PC-9 (cell line): Measurements from ENCODE around the gene PARN. TPM values are rescaled to one million over a fixed set of nuclear protein-coding genes. Genes with fewer than 3 reads are reported as not detected.

ENCODE experiments used
- BruUV-seq: library from RNA; stranded (reverse); fragments of 400-500 nt; replicated peaks from 2 replicates; lab custom pipeline; 2021; lab: Mats Ljungman, UMichigan
- CTCF ChIA-PET: fragments of 300-600 bp; sonication (Branson Sonifier 250); formaldehyde crosslinking; loops from one replicate; lab custom pipeline; 2022; ENCODE audit warnings: antibody characterized with exemption; lab: Charles Lee
- POLR2A ChIA-PET: fragments of 300-600 bp; sonication (Branson Sonifier 250); formaldehyde crosslinking; loops from one replicate; lab custom pipeline; 2022; ENCODE audit warnings: antibody characterized with exemption; ENCODE audit not compliant: unreplicated experiment; lab: Charles Lee
- DNase-seq, 2 experiments: peaks; one replicate each; pipeline versions ENCODE4 v3.0.0 to v3.0.0-alpha.2; 2015 to 2022; ENCODE audit warnings: mixed read lengths in 1 of 2
- H2AFZ ChIP-seq: fragments of 200-600 bp; sonication (generic); 2 replicates; pipeline ENCODE4 v1.8.1; 2017; ENCODE audit warnings: antibody characterized with exemption
- H3F3A ChIP-seq: fragments of 200-600 bp; sonication (generic); 2 replicates; pipeline ENCODE4 v1.8.1; 2017; ENCODE audit warnings: antibody characterized with exemption, mild to moderate bottlenecking, low read depth; ENCODE audit not compliant: insufficient read depth
- H3K27ac ChIP-seq: fragments of 200-600 bp; sonication (generic); 2 replicates; pipeline ENCODE4 v1.6.1; 2016; ENCODE audit warnings: mixed run types
- H3K27me3 ChIP-seq: fragments of 200-600 bp; sonication (generic); 2 replicates; pipeline ENCODE4 v1.6.1; 2016; ENCODE audit warnings: low read depth, mixed run types; ENCODE audit not compliant: insufficient read depth
- H3K36me3 ChIP-seq: fragments of 200-600 bp; sonication (generic); 2 replicates; pipeline ENCODE4 v1.6.1; 2016; ENCODE audit warnings: low read depth, mixed run types
- H3K4me1 ChIP-seq: fragments of 200-600 bp; sonication (generic); replicated peaks from 2 replicates; pipeline ENCODE4 v1.6.1; 2016; ENCODE audit warnings: mixed run types; ENCODE audit not compliant: insufficient read depth
- H3K4me2 ChIP-seq: fragments of 200-600 bp; sonication (generic); 2 replicates; pipeline ENCODE4 v1.6.1; 2017; ENCODE audit warnings: mixed run types
- H3K4me3 ChIP-seq: fragments of 200-600 bp; sonication (generic); 2 replicates; pipeline ENCODE4 v1.6.1; 2016; ENCODE audit warnings: mixed run types
- H3K79me2 ChIP-seq: fragments of 200-600 bp; sonication (generic); 2 replicates; pipeline ENCODE4 v1.6.1; 2017; ENCODE audit warnings: low read depth, mixed run types
- H3K9me2 ChIP-seq: fragments of 200-600 bp; sonication (generic); 2 replicates; pipeline ENCODE4 v1.8.1; 2017; ENCODE audit warnings: mild to moderate bottlenecking; ENCODE audit not compliant: insufficient read depth
- H3K9me3 ChIP-seq: fragments of 200-600 bp; sonication (generic); 2 replicates; pipeline ENCODE4 v1.8.1; 2016; ENCODE audit warnings: low read depth; ENCODE audit not compliant: insufficient read depth
- H4K20me1 ChIP-seq: fragments of 200-600 bp; sonication (generic); 2 replicates; pipeline ENCODE4 v1.8.1; 2017; ENCODE audit not compliant: insufficient read depth
- EZH2 ChIP-seq: fragments of 200-600 bp; sonication (generic); IDR thresholded peaks from 2 replicates; pipeline ENCODE4 v1.8.0; 2017; ENCODE audit warnings: antibody characterized with exemption, low read depth
- intact Hi-C: fragments of 100-400 bp; cut with micrococcal nuclease; formaldehyde crosslinking; loops from one replicate; pipeline ENCODE4 v1.10.0; 2022; ENCODE audit not compliant: unreplicated experiment
- total RNA-seq: library from RNA; stranded (reverse); gene quantifications from 2 replicates; pipeline ENCODE4 v1.2.3, GENCODE V29; 2021
- TF ChIP-seq, protein P1 (sequence below): fragments of 200-600 bp; sonication (generic); conservative IDR thresholded peaks from 2 replicates; pipeline ENCODE4 v1.6.1; 2017; ENCODE audit warnings: mixed run types, antibody characterized with exemption, mild to moderate bottlenecking, moderate library complexity

The PARN gene
- total RNA-seq, 1 experiment from 2014 or later, result 53.0 TPM

DNA sequence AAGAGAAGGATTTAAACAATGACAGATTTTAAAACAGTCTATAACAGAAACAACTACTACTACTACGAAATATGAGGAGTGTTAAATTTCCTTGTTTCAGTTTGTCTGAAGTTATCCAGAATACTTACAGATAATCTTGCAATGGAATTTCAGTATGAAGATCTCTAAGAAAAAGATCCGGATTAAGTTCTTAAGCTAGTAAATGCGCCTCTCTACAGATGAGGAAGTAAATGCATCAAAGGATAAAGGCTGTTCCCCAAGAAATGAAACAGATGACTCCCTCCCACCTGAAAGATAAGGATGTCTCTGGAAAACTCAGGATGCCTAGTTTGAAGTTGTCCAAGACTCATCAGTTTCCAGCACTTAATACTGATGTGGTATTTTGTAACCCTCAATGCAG lies 105.1 kb downstream of the PARN start:
- TF ChIP-seq, protein P1, sequence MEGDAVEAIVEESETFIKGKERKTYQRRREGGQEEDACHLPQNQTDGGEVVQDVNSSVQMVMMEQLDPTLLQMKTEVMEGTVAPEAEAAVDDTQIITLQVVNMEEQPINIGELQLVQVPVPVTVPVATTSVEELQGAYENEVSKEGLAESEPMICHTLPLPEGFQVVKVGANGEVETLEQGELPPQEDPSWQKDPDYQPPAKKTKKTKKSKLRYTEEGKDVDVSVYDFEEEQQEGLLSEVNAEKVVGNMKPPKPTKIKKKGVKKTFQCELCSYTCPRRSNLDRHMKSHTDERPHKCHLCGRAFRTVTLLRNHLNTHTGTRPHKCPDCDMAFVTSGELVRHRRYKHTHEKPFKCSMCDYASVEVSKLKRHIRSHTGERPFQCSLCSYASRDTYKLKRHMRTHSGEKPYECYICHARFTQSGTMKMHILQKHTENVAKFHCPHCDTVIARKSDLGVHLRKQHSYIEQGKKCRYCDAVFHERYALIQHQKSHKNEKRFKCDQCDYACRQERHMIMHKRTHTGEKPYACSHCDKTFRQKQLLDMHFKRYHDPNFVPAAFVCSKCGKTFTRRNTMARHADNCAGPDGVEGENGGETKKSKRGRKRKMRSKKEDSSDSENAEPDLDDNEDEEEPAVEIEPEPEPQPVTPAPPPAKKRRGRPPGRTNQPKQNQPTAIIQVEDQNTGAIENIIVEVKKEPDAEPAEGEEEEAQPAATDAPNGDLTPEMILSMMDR, result no peak
- no peak for TF ChIP-seq EZH2
- Histone ChIP-seq H3K4me3 (no peak overlapping the region), H3K79me2 (peaks cover 20% of the 10 kb centered on the region), H4K20me1 (no peaks in the 10 kb centered on the region), H3K4me2 (no peak overlapping the region), H2AFZ (no peak overlapping the region), H3F3A (peaks cover 11% of the 10 kb centered on the region; the same call in 1 of the 2 replicates), H3K9me2 (no peaks in the 10 kb centered on the region), H3K9me3 (no peaks in the 10 kb centered on the region), H3K4me1 (peaks cover 31% of the 10 kb centered on the region), H3K36me3 (no peaks in the 10 kb centered on the region), H3K27ac (no peak overlapping the region), H3K27me3 (no peaks in the 10 kb centered on the region)
- intact Hi-C loops, result no loop called here
- no TSS peak for BruUV-seq
- ChIA-PET POLR2A (no interaction called here), CTCF (no interaction called here)
- DNase-seq, result no peak

DNA sequence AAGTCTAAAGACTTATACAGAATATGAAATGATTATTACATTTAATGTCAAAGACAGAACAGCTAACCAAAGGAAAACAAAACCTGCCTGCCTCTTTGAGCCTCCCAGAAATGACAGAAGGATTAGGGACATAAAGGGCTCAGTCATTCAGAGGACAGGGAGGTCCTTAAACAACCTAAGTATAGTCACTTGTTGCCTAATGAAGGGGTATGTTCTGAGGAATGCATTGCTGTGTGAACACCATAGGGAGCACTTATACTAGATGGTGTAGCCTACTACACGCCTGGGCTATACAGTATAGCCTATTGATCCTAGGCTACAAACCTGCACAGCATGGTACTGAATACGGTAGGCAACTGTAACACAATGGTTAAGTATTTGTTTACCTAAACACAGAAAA lies 106.4 kb downstream of the PARN start:
- Histone ChIP-seq H3K27me3 (no peaks in the 10 kb centered on the region), H3K36me3 (no peaks in the 10 kb centered on the region), H3K79me2 (peaks cover 20% of the 10 kb centered on the region), H3F3A (peaks cover 4% of the 10 kb centered on the region; the same call in 1 of the 2 replicates), H3K9me3 (no peaks in the 10 kb centered on the region), H3K27ac (no peak overlapping the region), H4K20me1 (no peaks in the 10 kb centered on the region), H3K4me1 (peaks cover 21% of the 10 kb centered on the region), H3K4me2 (no peak overlapping the region), H3K9me2 (no peaks in the 10 kb centered on the region), H2AFZ (no peak overlapping the region), H3K4me3 (no peak overlapping the region)
- intact Hi-C loops, result no loop called here
- POLR2A ChIA-PET, result no interaction called here
- DNase-seq, result no peak
- CTCF ChIA-PET, result interaction anchor here (0.6 kb wide), 1 partner anchor 221 kb away, joined by 11 read pairs; no protein-coding TSS in a partner anchor
- no peak for TF ChIP-seq EZH2
- TF ChIP-seq, protein P1, result no peak
- no TSS peak for BruUV-seq

- ChIA-PET CTCF (interaction anchor here (0.7 kb wide), 1 partner anchor 10 kb away, joined by 5 read pairs; no protein-coding TSS in a partner anchor), POLR2A (no interaction called here)
- Histone ChIP-seq H3F3A (peaks cover 4% of the 10 kb centered on the region; the same call in 1 of the 2 replicates), H3K27me3 (no peaks in the 10 kb centered on the region), H3K9me3 (no peaks in the 10 kb centered on the region), H3K27ac (no peak overlapping the region), H3K4me3 (no peak overlapping the region), H3K79me2 (peaks cover 14% of the 10 kb centered on the region), H3K4me2 (no peak overlapping the region), H4K20me1 (no peaks in the 10 kb centered on the region), H3K36me3 (no peaks in the 10 kb centered on the region), H3K4me1 (peaks cover 12% of the 10 kb centered on the region), H2AFZ (no peak overlapping the region), H3K9me2 (no peaks in the 10 kb centered on the region)
- no peak for DNase-seq
- intact Hi-C loops, result no loop called here
- TF ChIP-seq, protein P1, result no peak
- TF ChIP-seq EZH2, result no peak
- BruUV-seq, result no TSS peak
These were observed 107.4 kb downstream of the PARN start for GRCh38 chr16:14522671-14523070.
